Tibial nerve (tissue), 4 donors: ENCODE measurements around the gene CELF1. TPM values are rescaled to one million over a fixed set of nuclear protein-coding genes. Genes with fewer than 3 reads are reported as not detected.
A peak's percentile ranks its signal among the peaks of the same experiment; 100 is the strongest.

Experiments used
- DNase-seq, 2 donors: peaks; one replicate each; pipeline ENCODE4 v3.0.0-alpha.2; 2019; ENCODE audit warnings: low spot score in 2 of 2
- H3K27ac ChIP-seq, 4 donors: fragments of 200-600 bp; sonication (generic) in 3 of 4; one replicate each; pipeline ENCODE4 v1.5.1; 2017 to 2019; ENCODE audit warnings: mild to moderate bottlenecking in 1 of 4
- H3K27me3 ChIP-seq, 2 donors: fragments of 200-600 bp; sonication (generic) in 1 of 2; one replicate each; pipeline versions ENCODE4 v1.5.1 to v1.6.0; 2017 to 2019
- H3K36me3 ChIP-seq, 3 donors: fragments of 200-600 bp; sonication (generic); one replicate each; pipeline ENCODE4 v1.5.1; 2018 to 2019
- H3K4me1 ChIP-seq, 4 donors: fragments of 200-600 bp; sonication (generic) in 3 of 4; one replicate each; pipeline ENCODE4 v1.5.1; 2017 to 2019
- H3K4me3 ChIP-seq, 4 donors: fragments of 200-600 bp; sonication (generic) in 3 of 4; one replicate each; pipeline ENCODE4 v1.5.1; 2017 to 2019; ENCODE audit warnings: mild to moderate bottlenecking in 1 of 4, moderate library complexity in 1 of 4
- H3K9me3 ChIP-seq, 4 donors: fragments of 200-600 bp; sonication (generic) in 3 of 4; one replicate each; pipeline ENCODE4 v1.5.1; 2017 to 2019
- EP300 ChIP-seq, 2 donors: sonication (generic); formaldehyde crosslinking; IDR thresholded peaks; one replicate each; pipeline ENCODE4 v1.6.1; 2017; ENCODE audit warnings: antibody characterized with exemption in 2 of 2, mild to moderate bottlenecking in 1 of 2
- POLR2A ChIP-seq, 2 donors: fragments of 450-650 bp; IDR thresholded peaks; one replicate each; pipeline ENCODE4 v1.6.1; 2017; ENCODE audit warnings: antibody characterized with exemption in 2 of 2, mild to moderate bottlenecking in 2 of 2, moderate library complexity in 2 of 2
- WGBS, 2 donors: methylation state at CpG; one replicate each; pipeline ENCODE4 v1.1.5; 2018; 5-methylcytosine and 5-hydroxymethylcytosine counted together
- total RNA-seq, 4 donors: library from RNA; depleted of rRNA; stranded (reverse); fragments of >200 nt; gene quantifications; one replicate each; pipeline ENCODE4 v1.1.0, GENCODE V29; 2016
- TF ChIP-seq, protein P1 (sequence below), 5 experiments: fragments of 200-600 bp in 3 of 5; fragments of 450-650 bp in 2 of 5; sonication (generic) in 3 of 5; IDR thresholded peaks; one replicate each; pipeline ENCODE4 v1.5.1; 2016 to 2019; ENCODE audit warnings: antibody characterized with exemption in 5 of 5, mild to moderate bottlenecking in 3 of 5, moderate library complexity in 2 of 5

The CELF1 gene
- total RNA-seq, 4 donors from 2014 or later: 70.3 to 144 (median 127) TPM

DNA sequence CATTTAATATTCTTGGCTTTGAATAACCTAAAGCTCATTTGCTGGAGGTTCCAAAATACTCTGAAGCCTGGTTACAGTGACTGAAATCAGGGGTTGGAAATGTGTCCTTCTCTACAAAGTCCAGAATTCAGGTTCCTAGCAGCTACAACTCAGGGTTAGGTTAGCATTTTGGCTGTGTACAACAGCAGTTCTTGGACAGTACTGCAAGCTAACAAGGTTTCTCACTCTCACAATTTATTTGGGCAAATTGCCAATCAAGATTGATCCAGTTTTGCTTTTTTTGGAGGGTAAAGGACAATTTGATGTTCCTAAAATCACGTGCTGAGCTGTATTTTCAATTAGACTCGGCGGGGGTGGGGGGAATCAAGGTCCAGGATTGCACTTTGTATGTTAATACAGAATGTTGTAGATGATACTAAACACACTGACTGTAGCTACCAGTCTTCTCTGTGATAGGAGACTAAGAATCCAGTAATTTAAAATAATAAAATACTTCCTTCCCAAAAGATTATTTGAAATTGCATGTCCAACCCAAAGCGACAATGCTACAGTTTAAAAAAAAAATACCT, 54.3 kb downstream of the CELF1 start:
- peaks cover 0 to 93% (median 35%) of the 10 kb centered on the region in 4 donors for H3K4me1 ChIP-seq
- no peak for DNase-seq

DNA sequence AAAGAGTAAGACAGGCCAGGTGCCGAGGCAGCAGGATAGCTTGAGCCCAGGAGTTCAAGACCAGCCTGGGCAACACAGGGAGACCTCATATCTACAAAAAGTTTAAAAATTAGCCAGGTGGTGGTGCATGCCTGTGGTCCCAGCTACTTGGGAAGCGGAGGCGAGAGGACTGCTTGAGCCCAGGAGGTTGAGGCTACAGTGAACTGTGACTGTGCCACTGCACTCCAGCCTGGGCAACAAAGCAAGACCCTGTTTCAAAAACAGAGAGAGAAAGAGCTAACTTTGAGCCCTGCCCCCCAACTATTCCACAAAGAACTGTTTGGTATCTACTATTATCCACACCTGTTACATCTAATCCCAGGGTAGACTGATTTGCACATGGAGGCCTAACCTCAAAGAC, 54.8 kb downstream of the CELF1 start:
- Histone ChIP-seq H3K36me3 (no peaks in the 10 kb centered on the region), H3K9me3 (no peaks in the 10 kb centered on the region), H3K27me3 (no peaks in the 10 kb centered on the region), H3K4me1 (peaks cover 0 to 90% (median 35%) of the 10 kb centered on the region in 4 donors), H3K27ac (no peak overlapping the region), H3K4me3 (no peak overlapping the region)
- TF ChIP-seq POLR2A (IDR thresholded peaks at IDR 0.05) (no peak), EP300 (IDR thresholded peaks at IDR 0.05) (no peak)
- TF ChIP-seq, protein P1, sequence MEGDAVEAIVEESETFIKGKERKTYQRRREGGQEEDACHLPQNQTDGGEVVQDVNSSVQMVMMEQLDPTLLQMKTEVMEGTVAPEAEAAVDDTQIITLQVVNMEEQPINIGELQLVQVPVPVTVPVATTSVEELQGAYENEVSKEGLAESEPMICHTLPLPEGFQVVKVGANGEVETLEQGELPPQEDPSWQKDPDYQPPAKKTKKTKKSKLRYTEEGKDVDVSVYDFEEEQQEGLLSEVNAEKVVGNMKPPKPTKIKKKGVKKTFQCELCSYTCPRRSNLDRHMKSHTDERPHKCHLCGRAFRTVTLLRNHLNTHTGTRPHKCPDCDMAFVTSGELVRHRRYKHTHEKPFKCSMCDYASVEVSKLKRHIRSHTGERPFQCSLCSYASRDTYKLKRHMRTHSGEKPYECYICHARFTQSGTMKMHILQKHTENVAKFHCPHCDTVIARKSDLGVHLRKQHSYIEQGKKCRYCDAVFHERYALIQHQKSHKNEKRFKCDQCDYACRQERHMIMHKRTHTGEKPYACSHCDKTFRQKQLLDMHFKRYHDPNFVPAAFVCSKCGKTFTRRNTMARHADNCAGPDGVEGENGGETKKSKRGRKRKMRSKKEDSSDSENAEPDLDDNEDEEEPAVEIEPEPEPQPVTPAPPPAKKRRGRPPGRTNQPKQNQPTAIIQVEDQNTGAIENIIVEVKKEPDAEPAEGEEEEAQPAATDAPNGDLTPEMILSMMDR (IDR thresholded peaks at IDR 0.05): no peak
- whole genome bisulfite sequencing, 2 donors: 88 to 95% methylated on average over 3 of the region's 3 CpGs
- DNase-seq: no peak

More for the DNA sequence above, 54.3 kb downstream of the CELF1 start:
- WGBS, 2 donors: 61 to 70% methylated on average over 4 of the region's 4 CpGs
- no peaks in the 10 kb centered on the region for H3K36me3 ChIP-seq
- no peak overlapping the region for H3K4me3 ChIP-seq
- no peak overlapping the region for H3K27ac ChIP-seq
- no peaks in the 10 kb centered on the region for H3K27me3 ChIP-seq
- H3K9me3 ChIP-seq: no peaks in the 10 kb centered on the region
- TF ChIP-seq POLR2A (IDR thresholded peaks at IDR 0.05) (no peak), EP300 (IDR thresholded peaks at IDR 0.05) (no peak)
- TF ChIP-seq, protein P1 (IDR thresholded peaks at IDR 0.05): no peak

GRCh38 chr11:47496808-47497207, 56.1 kb downstream of the CELF1 start:
- H3K4me3 ChIP-seq: no peak overlapping the region
- H3K4me1 ChIP-seq: peaks cover 0 to 79% (median 35%) of the 10 kb centered on the region in 4 donors
- TF ChIP-seq, protein P1 (IDR thresholded peaks at IDR 0.05): no peak
- TF ChIP-seq EP300 (IDR thresholded peaks at IDR 0.05) (no peak), POLR2A (IDR thresholded peaks at IDR 0.05) (no peak)
- H3K36me3 ChIP-seq: no peaks in the 10 kb centered on the region
- H3K9me3 ChIP-seq: no peaks in the 10 kb centered on the region
- H3K27ac ChIP-seq: peak overlapping the region in 1 of 4 donors; percentile 12
- no peak for DNase-seq
- H3K27me3 ChIP-seq: no peaks in the 10 kb centered on the region

DNA sequence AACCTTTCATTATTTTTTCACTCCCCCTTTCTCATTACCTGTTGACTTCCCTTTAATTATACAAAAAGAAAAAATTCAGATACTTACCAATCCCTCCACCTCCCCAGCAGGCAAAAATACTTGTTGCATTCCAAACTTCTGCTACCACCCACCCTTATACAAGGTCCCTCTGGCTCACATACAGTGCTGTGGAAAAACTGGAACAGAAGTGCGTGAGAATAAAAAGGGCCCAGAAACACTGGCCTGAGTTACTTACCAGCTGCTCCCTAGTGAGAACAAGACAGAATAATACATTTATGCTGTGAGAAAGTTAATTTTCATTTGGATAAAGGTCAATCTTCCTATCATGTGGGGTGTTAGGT, 57.1 kb downstream of the CELF1 start:
- H3K4me1 ChIP-seq: peaks cover 0 to 69% (median 32%) of the 10 kb centered on the region in 4 donors
- TF ChIP-seq POLR2A (IDR thresholded peaks at IDR 0.05): no peak
- TF ChIP-seq, protein P1 (IDR thresholded peaks at IDR 0.05): no peak
- H3K9me3 ChIP-seq: no peaks in the 10 kb centered on the region
- no peak overlapping the region for H3K4me3 ChIP-seq
- no peaks in the 10 kb centered on the region for H3K27me3 ChIP-seq
- DNase-seq: no peak
- WGBS, 2 donors: 40 to 44% methylated on average over 1 of the region's 1 CpG
- H3K27ac ChIP-seq: no peak overlapping the region
- H3K36me3 ChIP-seq: no peaks in the 10 kb centered on the region

DNA sequence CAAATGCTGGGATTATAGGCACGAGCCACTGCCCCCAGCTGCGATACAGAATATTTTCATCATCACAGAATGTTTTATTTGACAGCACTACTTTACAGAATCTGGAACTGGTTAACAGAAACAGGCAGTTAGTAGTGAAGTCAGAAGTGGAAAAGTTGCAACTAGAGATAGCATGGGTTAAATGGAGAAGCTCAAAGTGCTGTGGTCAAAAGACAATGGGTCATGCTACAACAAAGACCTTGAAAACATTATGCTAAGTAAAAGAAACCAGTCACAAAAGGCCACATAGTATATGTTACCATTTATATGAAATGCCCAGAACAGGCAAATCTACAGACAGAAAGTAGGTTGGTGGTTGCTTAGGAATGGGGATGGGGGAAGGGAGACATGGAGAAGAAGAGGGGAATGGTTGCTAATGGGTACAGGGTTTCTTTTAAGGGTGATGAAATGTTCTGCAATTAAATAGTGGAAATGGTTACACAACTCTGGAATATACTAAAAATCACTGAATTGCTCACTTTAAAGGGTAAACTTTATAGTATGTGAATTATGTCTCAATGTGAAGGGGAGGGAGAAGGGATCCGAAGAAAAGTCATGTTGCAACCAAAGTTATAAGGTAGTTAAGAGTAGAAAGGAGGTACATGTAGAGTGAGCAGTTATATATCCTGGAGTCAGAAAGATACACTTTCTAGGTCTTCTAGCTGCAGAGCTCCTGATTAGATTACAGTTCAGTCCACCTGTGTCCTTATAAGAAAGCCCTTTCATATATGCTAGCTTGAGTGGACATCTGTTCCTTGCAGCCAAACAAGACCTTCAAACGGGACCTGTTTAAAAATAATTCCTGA, 57.7 kb downstream of the CELF1 start:
- Histone ChIP-seq H3K9me3 (no peaks in the 10 kb centered on the region), H3K4me3 (no peak overlapping the region), H3K27me3 (no peaks in the 10 kb centered on the region), H3K27ac (no peak overlapping the region), H3K4me1 (peaks cover 0 to 66% (median 28%) of the 10 kb centered on the region in 4 donors), H3K36me3 (no peaks in the 10 kb centered on the region)
- 56 to 57% methylated on average over 4 of the region's 4 CpGs for WGBS, 2 donors
- TF ChIP-seq, protein P1 (IDR thresholded peaks at IDR 0.05): no peak
- TF ChIP-seq EP300 (IDR thresholded peaks at IDR 0.05) (no peak), POLR2A (IDR thresholded peaks at IDR 0.05) (no peak)
- no peak for DNase-seq
